H1 (cell line): Measurements from ENCODE around the gene KCNK4. TPM values are rescaled to one million over a fixed set of nuclear protein-coding genes. Genes with fewer than 3 reads are reported as not detected.
"Not testable (repeated sequence)": the region's sequence is repeated elsewhere in the genome, so short reads cannot be mapped to it uniquely, and the experiment has no call there.

Experiments used
- CTCF ChIA-PET: fragments of 300-600 bp; sonication (Branson Sonifier 250); formaldehyde crosslinking; loops from one replicate; lab custom pipeline; 2021; ENCODE audit not compliant: partially characterized antibody; lab: Charles Lee
- POLR2A ChIA-PET: fragments of 300-600 bp; sonication (Branson Sonifier 250); formaldehyde crosslinking; loops from one replicate; lab custom pipeline; 2021; ENCODE audit warnings: inconsistent platforms; ENCODE audit not compliant: partially characterized antibody; lab: Charles Lee
- DNase-seq, 2 experiments: peaks; one replicate each; pipeline versions ENCODE4 v3.0.0 to v3.0.0-alpha.2; 2010 to 2022; ENCODE audit warnings: low spot score in 2 of 2, low read depth in 1 of 2, mixed read lengths in 1 of 2
- FAIRE-seq: peaks from 2 replicates; lab custom pipeline; 2011; peaks lifted over from hg19 to GRCh38; lab: Jason Lieb, UNC
- H2AFZ ChIP-seq: 2 replicates; pipeline ENCODE4 v1.8.1; 2012; ENCODE audit warnings: low read length, inconsistent platforms
- H2AK5ac ChIP-seq: 2 replicates; pipeline ENCODE4 v1.6.1; 2013; ENCODE audit warnings: low read depth, low read length
- H2BK120ac ChIP-seq: replicated peaks from 2 replicates; pipeline ENCODE3; 2013; ENCODE audit warnings: low read depth, low read length, inconsistent platforms
- H2BK12ac ChIP-seq: 2 replicates; pipeline ENCODE4 v1.6.1; 2013; ENCODE audit warnings: low read depth, low read length
- H2BK15ac ChIP-seq: 2 replicates; pipeline ENCODE4 v1.6.1; 2013; ENCODE audit warnings: low read length
- H2BK20ac ChIP-seq: 2 replicates; pipeline ENCODE4 v1.6.1; 2013; ENCODE audit warnings: low read length
- H2BK5ac ChIP-seq: 2 replicates; pipeline ENCODE4 v1.6.1; 2013; ENCODE audit warnings: low read depth, low read length
- H3K14ac ChIP-seq: 2 replicates; pipeline ENCODE4 v1.6.1; 2013; ENCODE audit warnings: inconsistent platforms; ENCODE audit not compliant: insufficient read length
- H3K18ac ChIP-seq: 2 replicates; pipeline ENCODE4 v1.6.1; 2013; ENCODE audit warnings: low read length; ENCODE audit errors: extremely low read depth
- H3K23ac ChIP-seq: 2 replicates; pipeline ENCODE4 v1.6.1; 2013; ENCODE audit warnings: inconsistent platforms; ENCODE audit not compliant: insufficient read length
- H3K23me2 ChIP-seq: 2 replicates; pipeline ENCODE4 v1.6.1; 2013; ENCODE audit warnings: low read depth, low read length
- H3K27ac ChIP-seq: 2 replicates; pipeline ENCODE4 v1.6.1; 2011; ENCODE audit warnings: low read depth, low read length, inconsistent platforms
- H3K27me3 ChIP-seq, 4 experiments: replicated peaks in 1 of 4; 1 replicate in 1 of 4; 2 replicates in 3 of 4; pipeline versions ENCODE4 v1.6.1 to v1.8.1; 2011 to 2013; ENCODE audit warnings: low read length in 3 of 4, mild to moderate bottlenecking in 3 of 4, inconsistent platforms in 2 of 4, mixed read lengths in 2 of 4, moderate library complexity in 1 of 4; ENCODE audit not compliant: control insufficient read depth in 3 of 4, insufficient read depth in 3 of 4; ENCODE audit errors: extremely low read depth in 1 of 4
- H3K36me3 ChIP-seq, 4 experiments: 2 replicates each; pipeline versions ENCODE4 v1.6.1 to v1.8.1; 2011 to 2013; ENCODE audit warnings: mild to moderate bottlenecking in 4 of 4, low read length in 3 of 4, moderate library complexity in 2 of 4, control low read depth in 1 of 4, inconsistent platforms in 1 of 4; ENCODE audit not compliant: insufficient read depth in 4 of 4, control insufficient read depth in 2 of 4
- H3K4ac ChIP-seq: replicated peaks from 2 replicates; pipeline ENCODE3; 2013; ENCODE audit warnings: low read length, low read depth, mixed read lengths, inconsistent platforms; ENCODE audit not compliant: insufficient read length
- H3K4me1 ChIP-seq, 4 experiments: replicated peaks in 1 of 4; 1 replicate in 1 of 4; 2 replicates in 3 of 4; pipeline versions ENCODE4 v1.6.1 to v1.8.1; 2011 to 2013; ENCODE audit warnings: low read length in 3 of 4, inconsistent platforms in 2 of 4, mixed read lengths in 1 of 4; ENCODE audit not compliant: insufficient read depth in 4 of 4, control insufficient read depth in 3 of 4
- H3K4me2 ChIP-seq, 2 experiments: 2 replicates each; pipeline versions ENCODE4 v1.6.1 to v1.8.1; 2011 to 2013; ENCODE audit warnings: low read depth in 2 of 2, low read length in 2 of 2, control low read depth in 1 of 2, inconsistent platforms in 1 of 2, mild to moderate bottlenecking in 1 of 2; ENCODE audit not compliant: insufficient read depth in 1 of 2
- H3K4me3 ChIP-seq, 4 experiments: fragments of 200-600, 300-600 bp in 1 of 4; sonication (generic), shearing (Covaris generic), sonication (Bioruptor Twin) in 1 of 4; 2 replicates each; pipeline versions ENCODE4 v1.5.1 to v1.8.1; 2011 to 2016; ENCODE audit warnings: low read length in 4 of 4, low read depth in 3 of 4, control low read depth in 2 of 4, inconsistent platforms in 2 of 4, mild to moderate bottlenecking in 2 of 4, mixed read lengths in 1 of 4, moderate library complexity in 1 of 4; ENCODE audit not compliant: insufficient read depth in 2 of 4; ENCODE audit errors: extremely low read depth in 1 of 4
- H3K56ac ChIP-seq: replicated peaks from 2 replicates; pipeline ENCODE3; 2013; ENCODE audit warnings: low read depth, mild to moderate bottlenecking, mixed read lengths, low read length, inconsistent platforms; ENCODE audit not compliant: insufficient read length
- H3K79me1 ChIP-seq: 2 replicates; pipeline ENCODE4 v1.6.1; 2013; ENCODE audit warnings: low read depth, low read length, control low read depth
- H3K79me2 ChIP-seq, 2 experiments: 2 replicates each; pipeline versions ENCODE4 v1.6.1 to v1.8.1; 2012 to 2013; ENCODE audit warnings: low read length in 2 of 2, mild to moderate bottlenecking in 2 of 2, inconsistent platforms in 1 of 2; ENCODE audit not compliant: insufficient read depth in 2 of 2, control insufficient read depth in 1 of 2
- H3K9ac ChIP-seq, 4 experiments: replicated peaks in 1 of 4; 1 replicate in 1 of 4; 2 replicates in 3 of 4; pipeline versions ENCODE4 v1.6.1 to v1.8.1; 2011 to 2013; ENCODE audit warnings: low read depth in 3 of 4, low read length in 3 of 4, control low read depth in 2 of 4, mild to moderate bottlenecking in 2 of 4, moderate library complexity in 2 of 4, inconsistent platforms in 1 of 4; ENCODE audit errors: extremely low read depth in 1 of 4
- H3K9me3 ChIP-seq, 2 experiments: 2 replicates each; pipeline versions ENCODE4 v1.6.1 to v1.8.1; 2012 to 2013; ENCODE audit warnings: mild to moderate bottlenecking in 2 of 2, moderate library complexity in 2 of 2, control low read depth in 1 of 2, inconsistent platforms in 1 of 2, low read depth in 1 of 2, low read length in 1 of 2, mixed read lengths in 1 of 2; ENCODE audit not compliant: insufficient read depth in 2 of 2
- H4K20me1 ChIP-seq, 2 experiments: replicated peaks in 1 of 2; 2 replicates each; pipeline versions ENCODE3 to v1.8.1; 2011 to 2013; ENCODE audit warnings: inconsistent platforms in 2 of 2, low read length in 2 of 2, mild to moderate bottlenecking in 1 of 2; ENCODE audit not compliant: insufficient read depth in 2 of 2, control insufficient read depth in 1 of 2
- H4K5ac ChIP-seq: 2 replicates; pipeline ENCODE4 v1.6.1; 2013; ENCODE audit warnings: low read length, low read depth, mixed read lengths, inconsistent platforms; ENCODE audit not compliant: insufficient read length
- H4K8ac ChIP-seq: 2 replicates; pipeline ENCODE4 v1.8.0; 2013; ENCODE audit warnings: mild to moderate bottlenecking, moderate library complexity, low read length, inconsistent platforms; ENCODE audit not compliant: insufficient read depth; ENCODE audit errors: extremely low read depth
- H4K91ac ChIP-seq: replicated peaks from 2 replicates; pipeline ENCODE3; 2013; ENCODE audit warnings: low read length, mixed read lengths, inconsistent platforms; ENCODE audit not compliant: insufficient read length
- EGR1 ChIP-seq: IDR thresholded peaks from 2 replicates; pipeline ENCODE4 v1.6.1; 2011; ENCODE audit warnings: low read depth, low read length, borderline replicate concordance
- SP2 ChIP-seq: IDR thresholded peaks from 2 replicates; pipeline ENCODE4 v1.6.1; 2012; ENCODE audit warnings: mild to moderate bottlenecking, low read length, inconsistent platforms
- SRF ChIP-seq: IDR thresholded peaks from 2 replicates; pipeline ENCODE4 v1.6.1; 2011; ENCODE audit warnings: mild to moderate bottlenecking, low read depth, low read length, moderate library complexity
- WGBS, 2 experiments: shearing (Covaris generic) in 1 of 2; methylation state at CpG; one replicate each; pipeline versions ENCODE4 v1.1.6 to v1.1.7; 2013 to 2015; ENCODE audit warnings: low lambda C conversion rate in 2 of 2, mixed read lengths in 2 of 2, inconsistent platforms in 1 of 2, low coverage in 1 of 2, missing lambda C conversion rate in 1 of 2; ENCODE audit not compliant: insufficient replicate concordance in 2 of 2, insufficient coverage in 1 of 2, insufficient read length in 1 of 2; ENCODE audit errors: extremely low coverage in 1 of 2, missing lambda C conversion rate in 1 of 2; 5-methylcytosine and 5-hydroxymethylcytosine counted together
- polyA plus RNA-seq, 7 experiments: library from polyadenylated mRNA; depleted of rRNA in 3 of 7; stranded (reverse) in 5 of 7; unstranded in 2 of 7; fragments of >200 nt in 5 of 7; fragments of 200-250 nt in 2 of 7; gene quantifications; 1 replicate in 5 of 7; 2 replicates in 1 of 7; 4 replicates in 1 of 7; pipeline versions ENCODE4 v1.2.1 to v1.2.3, GENCODE V29; 2011 to 2013; ENCODE audit warnings: missing spikeins in 2 of 7, mixed read lengths in 2 of 7
- total RNA-seq: library from RNA; stranded (reverse); fragmentation: NEBNext Ultra II Directional; extraction: Animal tissue kit (Norgen Biotek cat#: 25700); gene quantifications from 2 replicates; pipeline ENCODE4 v1.2.1, GENCODE V29; 2021

Gene KCNK4
- total and polyA plus RNA-seq, 2 of the 8 experiments (the other 6 are each of a cell fraction or from before 2014, with no cell fraction given), result 0.19 TPM; not detected in 1

- TF ChIP-seq EGR1, result no peak
- TF ChIP-seq SP2, result no peak
- TF ChIP-seq SRF, result no peak
- TF ChIP-seq, all 59 proteins: peak for 0
These were observed 32.3 kb downstream of the KCNK4 start (continued) for GRCh38 chr11:64323373-64323772.

GRCh38 chr11:64323984-64324383, 32.9 kb downstream of the KCNK4 start:
- POLR2A ChIA-PET, result interaction anchor here (0.7 to 1.9 kb wide), 3 partner anchors 11 to 53 kb away, joined by 3 to 7 read pairs (median 4); no protein-coding TSS in a partner anchor
- H3K4me3 ChIP-seq, result not testable (repeated sequence)

More at GRCh38 chr11:64323984-64324383, 32.9 kb downstream of the KCNK4 start:
- H4K20me1 ChIP-seq, H3K4me1 ChIP-seq, H2BK15ac ChIP-seq, H3K18ac ChIP-seq, H3K9ac ChIP-seq, H3K9me3 ChIP-seq, H4K8ac ChIP-seq, H2BK20ac ChIP-seq, H3K4me2 ChIP-seq, H3K23me2 ChIP-seq, H3K14ac ChIP-seq, H4K91ac ChIP-seq, FAIRE-seq, H3K79me1 ChIP-seq, DNase-seq, H2BK12ac ChIP-seq, H3K27me3 ChIP-seq, H3K27ac ChIP-seq, H3K79me2 ChIP-seq, H3K4ac ChIP-seq, H3K23ac ChIP-seq, H2BK120ac ChIP-seq, H4K5ac ChIP-seq, H2AFZ ChIP-seq, H3K56ac ChIP-seq, H2AK5ac ChIP-seq: not testable (repeated sequence)
- 94% methylated on average over 3 of the region's 4 CpGs; no CpG with 5 or more reads in 1 of the 2 experiments for WGBS, 2 experiments
- CTCF ChIA-PET, result interaction anchor here (0.7 to 37.6 kb wide), 9 partner anchors 8 to 234 kb away, joined by 3 to 614 read pairs (median 16); partner anchors contain the start of genes CATSPERZ, CCDC88B, ESRRA and PRDX5
- H2BK5ac ChIP-seq, result peak overlapping the region; percentile 80
- H3K36me3 ChIP-seq, result peaks cover 0 to 16% (median 3%) of the 10 kb centered on the region in 4 experiments; a peak in 6 of 8 replicates
